GM12878 (cell line): Measurements from ENCODE around the gene WHRN. TPM values are rescaled to one million over a fixed set of nuclear protein-coding genes. Genes with fewer than 3 reads are reported as not detected.

Source experiments
- ATAC-seq: fragments of 200-7000 bp; cut with Tn5 transposase; 3 replicates; pipeline ENCODE4 v1.9.1; 2020; ENCODE audit warnings: mild to moderate bottlenecking, moderate library complexity
- BruUV-seq: library from RNA; stranded (reverse); fragments of 400-500 nt; replicated peaks from 2 replicates; lab custom pipeline; 2021; lab: Mats Ljungman, UMichigan
- CTCF ChIA-PET: fragments of 300-600 bp; sonication (Branson Sonifier 250); formaldehyde crosslinking; extraction: SDS; loops from one replicate; lab custom pipeline; 2021; ENCODE audit warnings: inconsistent platforms; lab: Yijun Ruan, JAX
- POLR2A ChIA-PET: fragments of 350-600 bp; formaldehyde crosslinking; extraction: SDS; loops from one replicate; lab custom pipeline; 2021; ENCODE audit warnings: inconsistent platforms; lab: Charles Lee
- RAD21 ChIA-PET: fragments of 300-600 bp; sonication (Branson Sonifier 250); formaldehyde crosslinking; loops from one replicate; lab custom pipeline; 2023; ENCODE audit warnings: antibody characterized with exemption; ENCODE audit not compliant: unreplicated experiment; lab: Charles Lee
- SMC1A ChIA-PET: fragments of 300-600 bp; sonication (Branson Sonifier 250); formaldehyde crosslinking; loops from one replicate; lab custom pipeline; 2023; ENCODE audit not compliant: unreplicated experiment, uncharacterized antibody; lab: Charles Lee
- DNase-seq: peaks from one replicate; pipeline ENCODE4 v3.0.0-alpha.2; 2011; ENCODE audit warnings: low read depth, low spot score
- FAIRE-seq: peaks from 3 replicates; lab custom pipeline; 2011; peaks lifted over from hg19 to GRCh38; lab: Jason Lieb, UNC
- H2AFZ ChIP-seq: 2 replicates; pipeline ENCODE4 v1.6.0; 2011; ENCODE audit warnings: low read depth, low read length, control low read depth; ENCODE audit not compliant: control insufficient read depth
- H3K27ac ChIP-seq: 2 replicates; pipeline ENCODE4 v1.5.1; 2011; ENCODE audit warnings: control low read depth; ENCODE audit not compliant: control insufficient read depth, insufficient read depth
- H3K27me3 ChIP-seq, 2 experiments: replicated peaks in 1 of 2; 2 replicates each; pipeline versions ENCODE4 v1.6.0 to v1.6.1; 2011; ENCODE audit warnings: low read length in 1 of 2; ENCODE audit not compliant: control insufficient read depth in 2 of 2, insufficient read depth in 2 of 2
- H3K36me3 ChIP-seq, 2 experiments: 2 replicates each; pipeline ENCODE4 v1.5.1; 2011; ENCODE audit warnings: low read length in 1 of 2; ENCODE audit not compliant: control insufficient read depth in 2 of 2, insufficient read depth in 2 of 2
- H3K4me1 ChIP-seq: 2 replicates; pipeline ENCODE4 v1.6.1; 2011; ENCODE audit warnings: mild to moderate bottlenecking, low read length, moderate library complexity, mixed read lengths; ENCODE audit not compliant: control insufficient read depth, insufficient read depth
- H3K4me2 ChIP-seq: 2 replicates; pipeline ENCODE4 v1.6.0; 2011; ENCODE audit warnings: control low read depth; ENCODE audit not compliant: control insufficient read depth, insufficient read depth
- H3K4me3 ChIP-seq: fragments of 200-600 bp; sonication (generic); 2 replicates; pipeline ENCODE4 v1.5.1; 2016
- H3K79me2 ChIP-seq: 2 replicates; pipeline ENCODE4 v1.6.0; 2011; ENCODE audit warnings: low read length; ENCODE audit not compliant: control insufficient read depth, insufficient read depth
- H3K9ac ChIP-seq: 2 replicates; pipeline ENCODE4 v1.8.0; 2011; ENCODE audit warnings: low read length, control low read depth, mixed read lengths; ENCODE audit not compliant: control insufficient read depth, insufficient read depth
- H3K9me3 ChIP-seq: replicated peaks from 3 replicates; pipeline ENCODE4 v1.5.1; 2011; ENCODE audit warnings: mild to moderate bottlenecking, low read length; ENCODE audit not compliant: control insufficient read depth, insufficient read depth
- H4K20me1 ChIP-seq: 2 replicates; pipeline ENCODE4 v1.6.0; 2011; ENCODE audit not compliant: control insufficient read depth, insufficient read depth
- BHLHE40 ChIP-seq, 2 experiments: fragments of 450-650 bp in 1 of 2; IDR thresholded peaks; 2 replicates each; pipeline ENCODE4 v1.6.1; 2011 to 2017; ENCODE audit warnings: low read depth in 2 of 2, borderline replicate concordance in 1 of 2, improper control_type of control experiment in 1 of 2, low read length in 1 of 2, mild to moderate bottlenecking in 1 of 2
- CHD1 ChIP-seq: IDR thresholded peaks from 2 replicates; pipeline ENCODE4 v1.6.1; 2012; ENCODE audit warnings: low read depth, low read length, improper control_type of control experiment
- ESRRA ChIP-seq: IDR thresholded peaks from 2 replicates; pipeline ENCODE4 v1.6.1; 2012; ENCODE audit warnings: mild to moderate bottlenecking, low read length, improper control_type of control experiment
- GABPA ChIP-seq: IDR thresholded peaks from 2 replicates; pipeline ENCODE4 v1.6.1; 2014; ENCODE audit warnings: antibody characterized with exemption, low read depth, mild to moderate bottlenecking, inconsistent platforms
- HCFC1 ChIP-seq: fragments of 150-350 bp; IDR thresholded peaks from 2 replicates; pipeline ENCODE4 v1.6.1; 2014; ENCODE audit warnings: low read length
- HDAC2 ChIP-seq: fragments of 200-600 bp; sonication (generic); IDR thresholded peaks from 2 replicates; pipeline ENCODE4 v1.6.1; 2017
- HDAC6 ChIP-seq: fragments of 200-600 bp; sonication (generic); IDR thresholded peaks from one replicate; pipeline ENCODE4 v1.8.0; 2017; ENCODE audit warnings: antibody characterized with exemption; ENCODE audit not compliant: unreplicated experiment
- IKZF1 ChIP-seq: fragments of 450-650 bp; conservative IDR thresholded peaks from 2 replicates; pipeline ENCODE4 v1.6.1; 2017; ENCODE audit warnings: antibody characterized with exemption, mild to moderate bottlenecking
- MEF2A ChIP-seq: IDR thresholded peaks from 2 replicates; pipeline ENCODE4 v1.6.1; 2011; ENCODE audit warnings: low read depth, mild to moderate bottlenecking, low read length, moderate library complexity; ENCODE audit not compliant: insufficient read depth
- NBN ChIP-seq: fragments of 450-650 bp; IDR thresholded peaks from 2 replicates; pipeline ENCODE4 v1.6.1; 2016
- PAX8 ChIP-seq: fragments of 450-650 bp; IDR thresholded peaks from 2 replicates; pipeline ENCODE4 v1.6.1; 2017; ENCODE audit warnings: mild to moderate bottlenecking, moderate library complexity
- SIN3A ChIP-seq: IDR thresholded peaks from 2 replicates; pipeline ENCODE4 v1.6.1; 2012; ENCODE audit warnings: low read depth, low read length, improper control_type of control experiment
- ZNF384 ChIP-seq: IDR thresholded peaks from 2 replicates; pipeline ENCODE4 v1.6.1; 2012; ENCODE audit warnings: low read depth, mild to moderate bottlenecking, low read length, improper control_type of control experiment, borderline replicate concordance
- whole genome bisulfite sequencing: methylation state at CpG from one replicate; pipeline ENCODE4 v1.1.6; 2016; ENCODE audit warnings: low lambda C conversion rate; ENCODE audit not compliant: insufficient replicate concordance, insufficient coverage; ENCODE audit errors: missing lambda C conversion rate; 5-methylcytosine and 5-hydroxymethylcytosine counted together
- in situ Hi-C: fragments of 300-500 bp; cut with MboI; formaldehyde crosslinking; loops from 9 replicates; pipeline ENCODE4 v1.14.3; 2018; ENCODE audit warnings: mixed read lengths
- intact Hi-C: fragments of 100-400 bp; cut with micrococcal nuclease; formaldehyde crosslinking; loops from one replicate; pipeline ENCODE4 v1.14.2; 2022; ENCODE audit not compliant: unreplicated experiment
- polyA plus RNA-seq, 11 experiments: library from polyadenylated mRNA; depleted of rRNA in 4 of 11; unstranded in 6 of 11; stranded (reverse) in 5 of 11; fragments of >200 nt; fragmentation: Nextera tagmentation in 4 of 11; fragmentation: Illumina TruSeq in 1 of 11; extraction: Ambion mirVana in 4 of 11; extraction: Trizol in 1 of 11; gene quantifications; 1 replicate in 1 of 11; 2 replicates in 10 of 11; pipeline versions ENCODE4 v1.2.1 to v1.2.3, GENCODE V29; 2011 to 2016; ENCODE audit warnings: inconsistent platforms in 2 of 11, missing spikeins in 2 of 11, low read depth in 1 of 11
- total RNA-seq, 4 experiments: library from RNA; depleted of rRNA in 3 of 4; stranded (reverse); fragments of >200 nt in 3 of 4; fragmentation: Illumina TruSeq in 1 of 4; extraction: Trizol in 1 of 4; gene quantifications; 2 replicates each; pipeline versions ENCODE4 v1.2.1 to v1.2.3, GENCODE V29; 2013 to 2021
- TF ChIP-seq, protein P1 (sequence below): IDR thresholded peaks from 2 replicates; pipeline ENCODE4 v1.6.1; 2012; ENCODE audit warnings: low read depth, low read length, improper control_type of control experiment
- TF ChIP-seq, protein P2 (sequence below): fragments of 450-650 bp; IDR thresholded peaks from 2 replicates; pipeline ENCODE4 v1.6.1; 2017; ENCODE audit warnings: mild to moderate bottlenecking, low read depth, inconsistent platforms; ENCODE audit not compliant: poor library complexity, severe bottlenecking
- TF ChIP-seq, protein P3 (sequence below): fragments of 150-350 bp; IDR thresholded peaks from 2 replicates; pipeline ENCODE4 v1.6.1; 2014; ENCODE audit warnings: mild to moderate bottlenecking, low read depth, low read length

The WHRN gene
- total and polyA plus RNA-seq, 10 of the 15 experiments (the other 5 are each of a cell fraction or from before 2014, with no cell fraction given), result 0.04 to 18.2 (median 0.68) TPM; not detected in 1

DNA sequence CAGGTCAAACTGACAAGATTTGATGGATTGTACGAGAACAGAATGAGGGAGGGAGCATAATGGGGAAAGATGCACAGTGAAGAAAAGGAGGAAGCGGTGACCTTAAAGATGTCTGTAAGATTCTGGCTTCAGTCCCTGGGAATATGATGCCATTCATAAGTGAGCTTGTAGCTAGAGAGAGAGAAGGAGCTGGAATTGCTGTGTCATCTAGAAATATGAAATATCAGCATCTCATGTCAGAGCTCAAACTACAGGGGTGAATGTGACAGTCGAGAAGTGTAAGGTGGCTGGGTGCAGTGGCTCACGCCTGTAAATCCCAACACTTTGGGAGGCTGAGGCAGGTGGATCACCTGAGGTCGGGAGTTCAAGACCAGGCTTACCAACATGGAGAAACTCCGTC, 24.0 kb upstream of the WHRN start (continued):
- TF ChIP-seq PAX8 (no peak), HDAC6 (no peak), MEF2A (no peak), ZNF384 (no peak), CHD1 (no peak)
- TF ChIP-seq, protein P1, sequence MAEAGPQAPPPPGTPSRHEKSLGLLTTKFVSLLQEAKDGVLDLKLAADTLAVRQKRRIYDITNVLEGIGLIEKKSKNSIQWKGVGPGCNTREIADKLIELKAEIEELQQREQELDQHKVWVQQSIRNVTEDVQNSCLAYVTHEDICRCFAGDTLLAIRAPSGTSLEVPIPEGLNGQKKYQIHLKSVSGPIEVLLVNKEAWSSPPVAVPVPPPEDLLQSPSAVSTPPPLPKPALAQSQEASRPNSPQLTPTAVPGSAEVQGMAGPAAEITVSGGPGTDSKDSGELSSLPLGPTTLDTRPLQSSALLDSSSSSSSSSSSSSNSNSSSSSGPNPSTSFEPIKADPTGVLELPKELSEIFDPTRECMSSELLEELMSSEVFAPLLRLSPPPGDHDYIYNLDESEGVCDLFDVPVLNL, result no peak
- TF ChIP-seq, all 136 proteins: peak for 0

DNA sequence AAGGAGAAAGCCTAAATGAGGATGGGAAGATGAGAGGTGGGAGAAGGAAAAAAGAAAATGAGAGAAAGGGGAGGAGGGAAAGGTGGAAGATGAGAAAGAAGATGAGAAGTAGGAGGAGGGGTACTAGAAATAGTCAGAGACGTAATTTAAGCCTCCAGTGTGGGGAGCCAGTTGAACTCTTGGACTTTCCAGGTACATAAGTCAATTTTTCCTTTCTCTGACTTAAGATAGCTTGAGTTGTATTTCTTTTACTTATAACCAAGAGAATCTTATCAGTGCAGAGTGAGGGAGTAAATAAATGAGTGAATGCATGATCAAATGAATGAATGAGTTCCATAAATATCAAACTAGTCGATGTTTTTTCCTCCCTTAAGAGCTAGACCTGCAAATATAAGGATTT, 21.5 kb upstream of the WHRN start:
- in situ Hi-C loops (no loop called here), intact Hi-C loops (no loop called here)
- FAIRE-seq, result no peak
- no peak overlapping the region for H2AFZ ChIP-seq
- H3K4me1 ChIP-seq, result no peaks in the 10 kb centered on the region
- TF ChIP-seq HDAC2, result no peak
- TF ChIP-seq GABPA, result no peak
- TF ChIP-seq, protein P2, sequence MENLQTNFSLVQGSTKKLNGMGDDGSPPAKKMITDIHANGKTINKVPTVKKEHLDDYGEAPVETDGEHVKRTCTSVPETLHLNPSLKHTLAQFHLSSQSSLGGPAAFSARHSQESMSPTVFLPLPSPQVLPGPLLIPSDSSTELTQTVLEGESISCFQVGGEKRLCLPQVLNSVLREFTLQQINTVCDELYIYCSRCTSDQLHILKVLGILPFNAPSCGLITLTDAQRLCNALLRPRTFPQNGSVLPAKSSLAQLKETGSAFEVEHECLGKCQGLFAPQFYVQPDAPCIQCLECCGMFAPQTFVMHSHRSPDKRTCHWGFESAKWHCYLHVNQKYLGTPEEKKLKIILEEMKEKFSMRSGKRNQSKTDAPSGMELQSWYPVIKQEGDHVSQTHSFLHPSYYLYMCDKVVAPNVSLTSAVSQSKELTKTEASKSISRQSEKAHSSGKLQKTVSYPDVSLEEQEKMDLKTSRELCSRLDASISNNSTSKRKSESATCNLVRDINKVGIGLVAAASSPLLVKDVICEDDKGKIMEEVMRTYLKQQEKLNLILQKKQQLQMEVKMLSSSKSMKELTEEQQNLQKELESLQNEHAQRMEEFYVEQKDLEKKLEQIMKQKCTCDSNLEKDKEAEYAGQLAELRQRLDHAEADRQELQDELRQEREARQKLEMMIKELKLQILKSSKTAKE, result no peak
- no peak for TF ChIP-seq IKZF1
- no peak for TF ChIP-seq NBN
- no peak for TF ChIP-seq BHLHE40 (IDR thresholded peaks at IDR 0.05; ENCODE audit: borderline replicate concordance in 1 of 2, low read depth in 2 of 2, low read length in 1 of 2)
- TF ChIP-seq HCFC1, result no peak
- TF ChIP-seq, protein P3, sequence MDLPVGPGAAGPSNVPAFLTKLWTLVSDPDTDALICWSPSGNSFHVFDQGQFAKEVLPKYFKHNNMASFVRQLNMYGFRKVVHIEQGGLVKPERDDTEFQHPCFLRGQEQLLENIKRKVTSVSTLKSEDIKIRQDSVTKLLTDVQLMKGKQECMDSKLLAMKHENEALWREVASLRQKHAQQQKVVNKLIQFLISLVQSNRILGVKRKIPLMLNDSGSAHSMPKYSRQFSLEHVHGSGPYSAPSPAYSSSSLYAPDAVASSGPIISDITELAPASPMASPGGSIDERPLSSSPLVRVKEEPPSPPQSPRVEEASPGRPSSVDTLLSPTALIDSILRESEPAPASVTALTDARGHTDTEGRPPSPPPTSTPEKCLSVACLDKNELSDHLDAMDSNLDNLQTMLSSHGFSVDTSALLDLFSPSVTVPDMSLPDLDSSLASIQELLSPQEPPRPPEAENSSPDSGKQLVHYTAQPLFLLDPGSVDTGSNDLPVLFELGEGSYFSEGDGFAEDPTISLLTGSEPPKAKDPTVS, result no peak
- no peak for TF ChIP-seq HDAC6
- TF ChIP-seq ESRRA, result no peak
- TF ChIP-seq SIN3A, result no peak
- no peaks in the 10 kb centered on the region for H4K20me1 ChIP-seq
- no peak overlapping the region for H3K4me2 ChIP-seq
- H3K9ac ChIP-seq, result no peak overlapping the region
- no peaks in the 10 kb centered on the region; a peak in 3 of 4 replicates for H3K27me3 ChIP-seq
- CTCF ChIA-PET, result interaction anchor here (1.0 to 2.7 kb wide), 3 partner anchors 19 to 121 kb away, joined by 3 to 8 read pairs (median 5); no protein-coding TSS in a partner anchor
- POLR2A ChIA-PET, result no interaction called here
- no peaks in the 10 kb centered on the region for H3K9me3 ChIP-seq
- 0% methylated on average over 2 of the region's 2 CpGs for WGBS
- RAD21 ChIA-PET, result interaction anchor here (0.8 kb wide), 1 partner anchor 8 kb away, joined by 5 read pairs; no protein-coding TSS in a partner anchor
- no peak overlapping the region for H3K27ac ChIP-seq
- BruUV-seq, result no TSS peak
- no peak for ATAC-seq
- no peak overlapping the region for H3K4me3 ChIP-seq
- SMC1A ChIA-PET, result interaction anchor here (0.6 to 1.9 kb wide), 5 partner anchors 10 to 65 kb away, joined by 3 to 8 read pairs (median 3); no protein-coding TSS in a partner anchor
- no peaks in the 10 kb centered on the region for H3K36me3 ChIP-seq
- no peaks in the 10 kb centered on the region for H3K79me2 ChIP-seq
- DNase-seq, result no peak
